ENCODE results near the gene RASSF4.

DNA sequence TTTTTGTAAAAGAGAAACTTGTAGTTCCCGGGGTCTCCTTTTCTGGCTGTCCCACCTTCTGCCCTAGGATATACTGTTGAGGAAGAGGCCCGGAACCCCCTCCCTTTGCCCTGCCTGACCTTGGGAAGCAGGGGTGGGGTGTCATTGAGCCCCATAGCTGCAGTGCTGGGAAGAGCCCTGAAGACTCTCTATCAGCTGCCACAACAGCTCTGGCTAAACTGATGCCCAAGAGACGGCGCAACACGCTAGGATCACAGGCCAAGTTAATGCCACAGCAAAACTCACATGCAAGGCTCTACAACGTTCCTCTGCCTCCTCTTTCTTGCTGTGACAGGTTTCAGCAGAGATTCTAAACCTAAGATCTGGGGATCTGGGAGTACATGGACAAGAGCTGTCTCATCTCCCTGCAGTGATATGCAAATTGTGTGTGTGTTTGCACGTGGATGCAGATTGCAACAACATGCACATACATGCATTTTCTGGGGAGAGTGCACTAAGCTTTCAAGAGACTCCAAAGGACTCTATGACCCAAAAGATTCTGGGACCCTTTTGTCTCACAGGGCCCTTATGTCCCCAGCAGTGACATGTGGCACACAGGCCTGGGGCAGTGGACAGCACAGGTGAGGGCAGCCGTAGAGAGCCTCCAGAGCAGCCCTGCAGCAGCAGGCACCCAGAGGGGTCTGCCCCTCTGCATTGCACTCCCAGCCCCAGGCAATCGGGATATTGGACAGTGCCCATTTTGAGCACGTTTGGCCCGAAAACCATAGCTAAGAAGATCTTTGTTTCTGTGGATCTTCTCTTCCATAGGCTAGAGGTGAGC is 2.5 kb downstream of the RASSF4 start:
- TF ChIP-seq POLR2A (IDR thresholded peaks at IDR 0.05) (no peak), POLR2AphosphoS5 (IDR thresholded peaks at IDR 0.05) (no peak)

Data from breast epithelium (tissue), 3 donors.